ENCODE measurements around the gene CDKN1C.
A peak's percentile ranks its signal among the peaks of the same experiment; 100 is the strongest.

CDKN1C gene

DNA sequence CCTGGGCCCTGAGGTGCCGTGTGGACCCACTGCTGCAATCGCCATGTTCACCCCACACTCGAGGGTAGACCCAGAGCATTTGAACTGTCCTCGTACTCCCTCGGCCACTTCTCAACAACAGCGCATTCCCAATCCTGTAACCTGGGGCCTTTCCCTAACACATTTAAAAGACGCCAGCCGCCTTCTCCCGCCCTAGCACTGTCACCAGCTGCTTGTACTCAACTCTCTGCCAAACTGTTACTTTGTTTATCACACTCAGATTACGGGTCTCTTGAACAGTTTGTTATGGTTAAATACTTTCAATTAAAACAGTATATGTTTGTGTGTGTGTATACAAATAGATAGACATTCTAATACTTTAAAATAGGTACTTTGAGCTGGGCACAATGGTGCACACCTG, 20.7 kb downstream of the CDKN1C start:
- Mint-ChIP-seq H3K4me3 (no peak overlapping the region), H3K27ac (no peak overlapping the region), H3K9me3 (no peaks in the 10 kb centered on the region), H3K27me3 (ENCODE audit: low read depth, poor library complexity) (peaks cover 44% of the 10 kb centered on the region), H3K4me1 (peaks cover 41% of the 10 kb centered on the region), H3K36me3 (ENCODE audit: low read depth) (no peaks in the 10 kb centered on the region)
- TF ChIP-seq, protein P1, sequence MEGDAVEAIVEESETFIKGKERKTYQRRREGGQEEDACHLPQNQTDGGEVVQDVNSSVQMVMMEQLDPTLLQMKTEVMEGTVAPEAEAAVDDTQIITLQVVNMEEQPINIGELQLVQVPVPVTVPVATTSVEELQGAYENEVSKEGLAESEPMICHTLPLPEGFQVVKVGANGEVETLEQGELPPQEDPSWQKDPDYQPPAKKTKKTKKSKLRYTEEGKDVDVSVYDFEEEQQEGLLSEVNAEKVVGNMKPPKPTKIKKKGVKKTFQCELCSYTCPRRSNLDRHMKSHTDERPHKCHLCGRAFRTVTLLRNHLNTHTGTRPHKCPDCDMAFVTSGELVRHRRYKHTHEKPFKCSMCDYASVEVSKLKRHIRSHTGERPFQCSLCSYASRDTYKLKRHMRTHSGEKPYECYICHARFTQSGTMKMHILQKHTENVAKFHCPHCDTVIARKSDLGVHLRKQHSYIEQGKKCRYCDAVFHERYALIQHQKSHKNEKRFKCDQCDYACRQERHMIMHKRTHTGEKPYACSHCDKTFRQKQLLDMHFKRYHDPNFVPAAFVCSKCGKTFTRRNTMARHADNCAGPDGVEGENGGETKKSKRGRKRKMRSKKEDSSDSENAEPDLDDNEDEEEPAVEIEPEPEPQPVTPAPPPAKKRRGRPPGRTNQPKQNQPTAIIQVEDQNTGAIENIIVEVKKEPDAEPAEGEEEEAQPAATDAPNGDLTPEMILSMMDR (IDR thresholded peaks at IDR 0.05) = no peak
- DNase-seq = no peak

DNA sequence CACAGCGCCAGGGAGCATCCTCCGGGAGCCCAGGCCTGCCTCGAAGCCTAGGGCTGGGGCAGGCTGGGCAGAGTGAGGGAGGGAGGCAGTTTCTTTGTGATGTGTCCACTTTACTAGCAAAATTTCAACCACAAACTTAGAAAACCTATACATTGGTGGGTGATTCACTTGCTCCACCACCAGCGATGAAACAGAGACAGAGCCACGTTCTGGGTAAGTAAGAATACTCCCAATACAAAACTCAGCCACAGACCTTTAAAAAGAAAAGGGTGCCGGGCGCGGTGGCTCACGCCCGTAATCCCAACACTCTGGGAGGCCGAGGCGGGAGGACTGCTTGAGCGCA, 22.3 kb downstream of the CDKN1C start:
- Mint-ChIP-seq H3K27me3 (ENCODE audit: low read depth, poor library complexity) (peaks cover 33% of the 10 kb centered on the region), H3K4me3 (no peak overlapping the region), H3K27ac (no peak overlapping the region), H3K36me3 (ENCODE audit: low read depth) (no peaks in the 10 kb centered on the region), H3K9me3 (no peaks in the 10 kb centered on the region), H3K4me1 (peaks cover 30% of the 10 kb centered on the region)
- TF ChIP-seq, protein P1 (IDR thresholded peaks at IDR 0.05) = no peak
- no peak for DNase-seq

DNA sequence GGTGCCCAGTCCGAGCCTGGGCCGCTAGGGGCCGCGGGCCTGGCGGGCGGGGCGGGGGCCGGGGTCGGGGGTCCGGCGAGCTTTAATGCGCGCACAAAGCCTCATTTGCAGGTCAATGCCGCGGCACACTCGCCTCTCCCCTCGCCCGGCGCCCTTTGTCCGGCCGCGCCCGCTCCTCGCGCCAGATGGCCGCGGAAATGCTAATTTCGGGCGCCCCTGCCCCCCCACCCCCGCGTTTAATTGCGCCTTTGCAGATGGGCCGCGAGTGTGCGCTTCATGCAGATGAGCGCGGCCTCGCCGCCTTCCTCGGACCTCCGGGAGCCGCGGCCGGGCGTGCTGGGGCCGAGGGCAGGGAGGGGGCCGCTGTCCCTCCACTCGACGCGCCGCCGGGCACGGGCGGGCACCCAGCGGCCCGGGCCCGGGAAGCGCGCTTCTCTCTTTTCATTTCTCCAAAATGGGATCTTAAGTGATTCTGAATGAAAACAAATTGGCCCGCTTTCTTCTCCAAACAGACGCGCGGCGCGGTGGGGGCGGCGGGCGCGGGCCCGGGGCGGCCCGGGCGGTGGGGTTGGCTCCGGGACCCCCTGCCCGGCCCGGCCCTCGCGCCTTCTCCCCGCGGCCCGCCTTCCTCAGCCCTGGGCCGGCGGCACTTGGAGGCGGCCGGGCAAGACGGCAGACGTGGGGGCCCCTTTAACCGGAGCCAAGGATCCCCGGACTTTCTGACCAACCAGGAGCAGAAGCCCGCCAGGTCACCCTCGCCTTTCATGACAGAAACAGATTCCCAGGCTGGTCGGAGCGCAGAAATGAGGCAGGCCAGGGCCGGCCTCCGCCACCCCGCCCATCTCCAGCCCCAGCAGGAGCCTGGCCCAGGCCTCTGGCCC, 22.9 kb downstream of the CDKN1C start:
- TF ChIP-seq, protein P1 (IDR thresholded peaks at IDR 0.05) = no peak
- peak; percentile 57 for DNase-seq
- peaks cover 27% of the 10 kb centered on the region for H3K27me3 Mint-ChIP-seq (ENCODE audit: low read depth, poor library complexity)
- no peak overlapping the region for H3K4me3 Mint-ChIP-seq
- H3K4me1 Mint-ChIP-seq = peaks cover 24% of the 10 kb centered on the region
- H3K36me3 Mint-ChIP-seq (ENCODE audit: low read depth) = no peaks in the 10 kb centered on the region
- H3K27ac Mint-ChIP-seq = no peak overlapping the region
- no peaks in the 10 kb centered on the region for H3K9me3 Mint-ChIP-seq

DNA sequence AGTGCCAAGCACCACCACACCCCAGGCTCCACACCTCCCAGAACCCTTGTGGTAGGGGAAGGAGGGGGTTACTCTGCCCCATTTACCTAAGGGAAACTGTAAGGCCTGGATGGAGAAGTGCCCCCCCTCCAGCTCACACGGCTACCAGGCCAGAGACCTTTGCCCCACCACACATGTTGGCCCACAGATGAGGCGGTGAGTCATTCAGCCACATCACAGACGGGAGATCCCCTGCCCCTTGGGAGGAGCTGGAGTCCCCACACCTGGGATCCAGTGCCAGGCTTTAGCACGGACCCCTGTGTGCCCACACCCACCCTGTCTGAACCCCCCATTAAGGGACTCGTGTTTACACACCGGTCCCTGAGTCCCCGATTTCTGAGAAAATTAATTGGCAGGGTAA, 24.9 kb downstream of the CDKN1C start:
- no peak for DNase-seq
- H3K4me3 Mint-ChIP-seq = no peak overlapping the region
- H3K27ac Mint-ChIP-seq = no peak overlapping the region
- H3K4me1 Mint-ChIP-seq = peaks cover 17% of the 10 kb centered on the region
- peaks cover 24% of the 10 kb centered on the region for H3K27me3 Mint-ChIP-seq (ENCODE audit: low read depth, poor library complexity)
- no peaks in the 10 kb centered on the region for H3K9me3 Mint-ChIP-seq
- TF ChIP-seq, protein P1 (IDR thresholded peaks at IDR 0.05) = no peak
- H3K36me3 Mint-ChIP-seq (ENCODE audit: low read depth) = no peaks in the 10 kb centered on the region

DNA sequence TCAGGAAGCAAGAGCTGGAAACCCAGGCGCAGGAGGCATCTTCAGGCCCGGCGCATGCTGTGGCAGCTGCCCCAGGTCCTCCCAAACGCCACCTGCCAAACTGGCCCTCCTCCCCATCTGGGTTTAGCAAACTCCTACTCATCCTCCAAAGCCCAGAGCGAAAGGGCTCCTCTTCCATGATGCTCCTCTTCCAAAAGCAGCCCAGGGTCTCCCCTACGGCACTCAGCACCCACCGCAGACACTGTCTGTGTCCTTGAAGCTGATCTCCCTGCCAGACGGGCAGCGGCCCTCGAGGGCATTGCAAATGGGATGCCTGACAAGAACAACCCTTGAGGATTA, 25.9 kb downstream of the CDKN1C start:
- no peak overlapping the region for H3K4me3 Mint-ChIP-seq

More for the DNA sequence above, 25.9 kb downstream of the CDKN1C start:
- H3K27me3 Mint-ChIP-seq (ENCODE audit: low read depth, poor library complexity) = peaks cover 20% of the 10 kb centered on the region
- H3K36me3 Mint-ChIP-seq (ENCODE audit: low read depth) = no peaks in the 10 kb centered on the region
- TF ChIP-seq, protein P1 (IDR thresholded peaks at IDR 0.05) = no peak
- H3K4me1 Mint-ChIP-seq = peaks cover 14% of the 10 kb centered on the region
- no peak for DNase-seq
- H3K27ac Mint-ChIP-seq = peak overlapping the region; percentile 44
- no peaks in the 10 kb centered on the region for H3K9me3 Mint-ChIP-seq

Measured in nephron progenitor cell (in vitro differentiated cells).